Skeletal muscle tissue (tissue), 4 donors: ENCODE measurements around the gene CDH23. TPM values are rescaled to one million over a fixed set of nuclear protein-coding genes. Genes with fewer than 3 reads are reported as not detected.

Experiments
- H3K27ac ChIP-seq: one replicate; pipeline ENCODE4 v1.7.0; 2013; ENCODE audit warnings: mild to moderate bottlenecking, low read depth, low read length, inconsistent platforms
- H3K27me3 ChIP-seq, 3 donors: one replicate each; pipeline ENCODE4 v1.7.0; 2013; ENCODE audit warnings: low read length in 3 of 3; ENCODE audit not compliant: control insufficient read depth in 3 of 3, insufficient read depth in 3 of 3
- H3K36me3 ChIP-seq, 3 donors: one replicate each; pipeline ENCODE4 v1.7.0; 2013; ENCODE audit warnings: low read length in 3 of 3; ENCODE audit not compliant: control insufficient read depth in 3 of 3, insufficient read depth in 3 of 3
- H3K4me1 ChIP-seq, 3 donors: one replicate each; pipeline ENCODE4 v1.7.0; 2013; ENCODE audit warnings: low read length in 3 of 3, mild to moderate bottlenecking in 3 of 3; ENCODE audit not compliant: control insufficient read depth in 3 of 3, insufficient read depth in 3 of 3
- H3K4me3 ChIP-seq, 3 donors: one replicate each; pipeline ENCODE4 v1.7.0; 2013; ENCODE audit warnings: low read length in 3 of 3
- H3K9ac ChIP-seq, 3 donors: one replicate each; pipeline ENCODE4 v1.7.0; 2013; ENCODE audit warnings: low read length in 3 of 3, mild to moderate bottlenecking in 3 of 3, moderate library complexity in 2 of 3, low read depth in 1 of 3
- H3K9me3 ChIP-seq, 3 donors: one replicate each; pipeline ENCODE4 v1.7.0; 2013; ENCODE audit warnings: low read length in 3 of 3; ENCODE audit not compliant: control insufficient read depth in 3 of 3
- total RNA-seq: library from RNA; depleted of rRNA; stranded (reverse); fragments of >200 nt; gene quantifications from one replicate; pipeline ENCODE4 v1.2.3, GENCODE V29; 2014
- donor health status: Osteomylitis.

CDH23 gene
- total RNA-seq, 1 donor from 2014 or later, result 3.7 TPM

- Histone ChIP-seq H3K36me3 (no peaks in the 10 kb centered on the region), H3K9me3 (no peaks in the 10 kb centered on the region), H3K4me1 (peaks cover 7 to 10% (median 8%) of the 10 kb centered on the region in 3 donors), H3K4me3 (no peak overlapping the region), H3K9ac (no peak overlapping the region), H3K27me3 (peaks cover 0 to 4% (median 0%) of the 10 kb centered on the region in 3 donors), H3K27ac (no peak overlapping the region)
These were observed 104.7 kb downstream of the CDH23 start for GRCh38 chr10:71501402-71501801.

- Histone ChIP-seq H3K27ac (no peak overlapping the region), H3K27me3 (peaks cover 0 to 4% (median 0%) of the 10 kb centered on the region in 3 donors), H3K4me1 (peaks cover 7 to 9% (median 8%) of the 10 kb centered on the region in 3 donors), H3K9me3 (no peaks in the 10 kb centered on the region), H3K4me3 (no peak overlapping the region), H3K36me3 (no peaks in the 10 kb centered on the region), H3K9ac (no peak overlapping the region)
These were observed 105.5 kb downstream of the CDH23 start for GRCh38 chr10:71502190-71502589.

GRCh38 chr10:71502851-71503250 lies 106.1 kb downstream of the CDH23 start:
- H3K9me3 ChIP-seq, result no peaks in the 10 kb centered on the region
- no peaks in the 10 kb centered on the region for H3K36me3 ChIP-seq
- peaks cover 0 to 4% (median 0%) of the 10 kb centered on the region in 3 donors for H3K27me3 ChIP-seq
- H3K4me1 ChIP-seq, result peaks cover 1 to 3% (median 2%) of the 10 kb centered on the region in 3 donors
- H3K4me3 ChIP-seq, result no peak overlapping the region
- H3K27ac ChIP-seq, result no peak overlapping the region
- H3K9ac ChIP-seq, result no peak overlapping the region

GRCh38 chr10:71504168-71504567 lies 107.4 kb downstream of the CDH23 start:
- Histone ChIP-seq H3K27ac (no peak overlapping the region), H3K9ac (no peak overlapping the region), H3K4me3 (no peak overlapping the region), H3K4me1 (no peaks in the 10 kb centered on the region), H3K36me3 (no peaks in the 10 kb centered on the region), H3K9me3 (no peaks in the 10 kb centered on the region), H3K27me3 (no peaks in the 10 kb centered on the region)

GRCh38 chr10:71504570-71504969 lies 107.8 kb downstream of the CDH23 start:
- H3K36me3 ChIP-seq, result no peaks in the 10 kb centered on the region
- H3K9me3 ChIP-seq, result no peaks in the 10 kb centered on the region
- H3K27ac ChIP-seq, result no peak overlapping the region
- H3K4me1 ChIP-seq, result no peaks in the 10 kb centered on the region
- H3K4me3 ChIP-seq, result no peak overlapping the region
- H3K27me3 ChIP-seq, result no peaks in the 10 kb centered on the region
- H3K9ac ChIP-seq, result no peak overlapping the region

GRCh38 chr10:71505862-71506261 lies 109.1 kb downstream of the CDH23 start:
- no peak overlapping the region for H3K4me3 ChIP-seq
- H3K36me3 ChIP-seq, result no peaks in the 10 kb centered on the region
- H3K9me3 ChIP-seq, result no peaks in the 10 kb centered on the region
- H3K9ac ChIP-seq, result no peak overlapping the region
- no peaks in the 10 kb centered on the region for H3K27me3 ChIP-seq
- no peak overlapping the region for H3K27ac ChIP-seq
- no peaks in the 10 kb centered on the region for H3K4me1 ChIP-seq

GRCh38 chr10:71509444-71509843 lies 112.7 kb downstream of the CDH23 start:
- Histone ChIP-seq H3K4me3 (no peak overlapping the region), H3K27ac (no peak overlapping the region), H3K27me3 (no peaks in the 10 kb centered on the region), H3K36me3 (no peaks in the 10 kb centered on the region), H3K4me1 (peaks cover 0 to 11% (median 5%) of the 10 kb centered on the region in 3 donors), H3K9ac (no peak overlapping the region), H3K9me3 (no peaks in the 10 kb centered on the region)

GRCh38 chr10:71511206-71511605 lies 114.5 kb downstream of the CDH23 start:
- H3K36me3 ChIP-seq, result no peaks in the 10 kb centered on the region
- H3K4me3 ChIP-seq, result no peak overlapping the region
- peaks cover 0 to 11% (median 5%) of the 10 kb centered on the region in 3 donors for H3K4me1 ChIP-seq
- H3K9ac ChIP-seq, result no peak overlapping the region
- H3K27ac ChIP-seq, result no peak overlapping the region
- no peaks in the 10 kb centered on the region for H3K27me3 ChIP-seq
- H3K9me3 ChIP-seq, result no peaks in the 10 kb centered on the region

- Histone ChIP-seq H3K4me1 (peaks cover 0 to 11% (median 5%) of the 10 kb centered on the region in 3 donors), H3K9ac (peak overlapping the region in 1 of 3 donors; percentile 25), H3K4me3 (no peak overlapping the region), H3K27ac (no peak overlapping the region), H3K9me3 (no peaks in the 10 kb centered on the region), H3K27me3 (no peaks in the 10 kb centered on the region), H3K36me3 (no peaks in the 10 kb centered on the region)
These were observed 115.6 kb downstream of the CDH23 start for GRCh38 chr10:71512312-71512711.

GRCh38 chr10:71512761-71513539 lies 116.2 kb downstream of the CDH23 start:
- H3K4me3 ChIP-seq, result peak overlapping the region in 1 of 3 donors; percentile 13
- H3K9me3 ChIP-seq, result no peaks in the 10 kb centered on the region
- no peak overlapping the region for H3K27ac ChIP-seq
- H3K4me1 ChIP-seq, result peaks cover 0 to 11% (median 5%) of the 10 kb centered on the region in 3 donors
- H3K36me3 ChIP-seq, result no peaks in the 10 kb centered on the region
- H3K27me3 ChIP-seq, result no peaks in the 10 kb centered on the region
- peak overlapping the region in 1 of 3 donors; percentile 25 for H3K9ac ChIP-seq
